Panc1 (cell line): ENCODE results near the gene C3orf22. TPM values are rescaled to one million over a fixed set of nuclear protein-coding genes. Genes with fewer than 3 reads are reported as not detected.

Experiments used
- ATAC-seq: fragments of 200-7000 bp; cut with Tn5 transposase; 2 replicates; pipeline ENCODE4 v1.9.1; 2020; ENCODE audit warnings: mild to moderate bottlenecking, moderate library complexity
- BruUV-seq: library from RNA; stranded (reverse); fragments of 400-500 nt; replicated peaks from 2 replicates; lab custom pipeline; 2021; lab: Mats Ljungman, UMichigan
- CTCF ChIA-PET: fragments of 300-600 bp; sonication (Branson Sonifier 250); formaldehyde crosslinking; loops from one replicate; lab custom pipeline; 2022; ENCODE audit warnings: antibody characterized with exemption; lab: Charles Lee
- POLR2A ChIA-PET: fragments of 300-600 bp; sonication (Branson Sonifier 250); formaldehyde crosslinking; loops from one replicate; lab custom pipeline; 2022; ENCODE audit warnings: antibody characterized with exemption; lab: Charles Lee
- DNase-seq: peaks from one replicate; pipeline ENCODE4 v3.0.0-alpha.2; 2010; ENCODE audit warnings: low read depth, low spot score
- H3K27ac ChIP-seq: 2 replicates; pipeline ENCODE4 v1.5.1; 2011; ENCODE audit warnings: mild to moderate bottlenecking, low read length, inconsistent platforms
- H3K27me3 ChIP-seq: fragments of 200-500 bp; sonication (Bioruptor generic); 2 replicates; pipeline ENCODE4 v1.6.0; 2014; ENCODE audit warnings: low read length, inconsistent platforms; ENCODE audit not compliant: control insufficient read depth, insufficient read depth
- H3K36me3 ChIP-seq: fragments of 200-500 bp; sonication (Bioruptor generic); 2 replicates; pipeline ENCODE4 v1.5.1; 2014; ENCODE audit warnings: inconsistent platforms, mild to moderate bottlenecking, low read length, moderate library complexity; ENCODE audit not compliant: control insufficient read depth, insufficient read depth
- H3K4me1 ChIP-seq: 2 replicates; pipeline ENCODE4 v1.5.1; 2011; ENCODE audit warnings: inconsistent platforms, mild to moderate bottlenecking, low read length, moderate library complexity; ENCODE audit not compliant: control insufficient read depth, insufficient read depth
- H3K4me3 ChIP-seq, 2 experiments: 2 replicates each; pipeline ENCODE4 v1.5.1; 2011 to 2012; ENCODE audit warnings: low read depth in 2 of 2, low read length in 2 of 2, mild to moderate bottlenecking in 2 of 2, inconsistent platforms in 1 of 2, moderate library complexity in 1 of 2
- H3K9me3 ChIP-seq: fragments of 200-500 bp; sonication (Bioruptor generic); 2 replicates; pipeline ENCODE4 v1.5.1; 2014; ENCODE audit warnings: low read depth, mild to moderate bottlenecking, inconsistent platforms, low read length, moderate library complexity; ENCODE audit not compliant: control insufficient read depth, insufficient read depth
- POLR2AphosphoS5 ChIP-seq: IDR thresholded peaks from 2 replicates; pipeline ENCODE4 v1.6.1; 2012; ENCODE audit warnings: mild to moderate bottlenecking, low read depth, low read length, moderate library complexity
- SIN3A ChIP-seq: IDR thresholded peaks from 2 replicates; pipeline ENCODE4 v1.6.1; 2012; ENCODE audit warnings: low read depth, mild to moderate bottlenecking, low read length, moderate library complexity, borderline replicate concordance; ENCODE audit not compliant: insufficient read depth
- TCF7L2 ChIP-seq: IDR thresholded peaks from 2 replicates; pipeline ENCODE4 v1.6.1; 2011; ENCODE audit warnings: mild to moderate bottlenecking, low read depth, low read length, inconsistent platforms
- in situ Hi-C: cut with HindIII; loops from 2 replicates; pipeline ENCODE4 v1.10.0; 2016; ENCODE audit warnings: low sequenced_read_pairs, low pct_unique_long_range_greater_than_20kb
- intact Hi-C: fragments of 100-400 bp; cut with micrococcal nuclease; formaldehyde crosslinking; loops from one replicate; pipeline ENCODE4 v1.10.0; 2022; ENCODE audit not compliant: unreplicated experiment
- total RNA-seq: library from RNA; stranded (reverse); gene quantifications from one replicate; pipeline ENCODE4 v1.2.1, GENCODE V29; 2021; ENCODE audit not compliant: unreplicated experiment
- TF ChIP-seq, protein P1 (sequence below), 2 experiments: IDR thresholded peaks; 2 replicates each; pipeline ENCODE4 v1.6.1; 2011 to 2012; ENCODE audit warnings: low read depth in 2 of 2, control low read depth in 1 of 2, low read length in 1 of 2, mild to moderate bottlenecking in 1 of 2, moderate library complexity in 1 of 2; ENCODE audit not compliant: insufficient read depth in 1 of 2
- TF ChIP-seq, protein P2 (sequence below): fragments of 450-650 bp; IDR thresholded peaks from 2 replicates; pipeline ENCODE4 v1.5.1; 2017; ENCODE audit warnings: mild to moderate bottlenecking

C3orf22 gene
- total RNA-seq, 1 experiment from 2014 or later, result not detected

DNA sequence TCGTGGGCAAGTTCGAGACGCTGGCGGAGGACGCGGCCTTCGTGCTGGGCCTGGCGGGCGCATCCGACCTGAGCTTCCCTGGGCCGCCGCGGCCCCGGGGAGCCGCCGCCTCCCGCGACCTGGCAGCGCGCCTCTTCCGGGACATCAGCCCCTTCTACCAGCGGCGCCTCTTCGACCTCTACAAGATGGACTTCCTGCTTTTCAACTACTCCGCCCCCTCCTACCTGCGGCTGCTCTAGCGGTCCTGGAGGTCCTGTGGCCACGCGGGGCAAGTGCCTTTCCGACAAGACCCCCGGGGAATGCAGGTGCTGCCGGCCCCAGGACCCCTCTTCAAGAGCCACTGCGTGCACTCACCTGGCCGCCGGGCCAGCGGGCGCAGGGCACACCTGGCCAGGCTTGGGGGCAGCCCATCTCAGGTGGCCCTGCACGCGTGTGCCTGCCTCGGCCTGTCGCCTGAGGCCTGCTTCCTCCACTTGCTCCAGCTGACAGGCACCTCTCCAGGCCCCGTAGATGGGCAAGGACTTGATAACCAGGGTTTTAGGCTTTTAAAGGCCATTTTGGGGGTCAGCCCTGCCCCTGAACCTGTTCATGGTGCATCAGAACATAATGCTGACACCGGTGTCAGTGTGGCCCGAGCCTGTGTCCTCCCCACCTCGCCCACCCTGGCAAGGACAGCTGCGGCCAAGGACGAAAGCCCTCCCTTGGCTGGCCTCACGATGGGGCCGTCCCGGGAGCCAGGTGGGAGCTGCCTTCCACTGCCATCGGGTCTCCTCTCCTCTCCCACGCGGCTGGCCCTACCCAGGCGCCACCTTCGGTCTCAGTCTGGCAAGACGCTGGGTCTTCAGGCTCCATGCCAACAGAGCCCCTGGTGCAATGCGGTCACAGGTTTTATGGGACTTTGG lies 16.1 kb downstream of the C3orf22 start:
- CTCF ChIA-PET, result no interaction called here
- BruUV-seq, result no TSS peak
- no peak overlapping the region for H3K27ac ChIP-seq

DNA sequence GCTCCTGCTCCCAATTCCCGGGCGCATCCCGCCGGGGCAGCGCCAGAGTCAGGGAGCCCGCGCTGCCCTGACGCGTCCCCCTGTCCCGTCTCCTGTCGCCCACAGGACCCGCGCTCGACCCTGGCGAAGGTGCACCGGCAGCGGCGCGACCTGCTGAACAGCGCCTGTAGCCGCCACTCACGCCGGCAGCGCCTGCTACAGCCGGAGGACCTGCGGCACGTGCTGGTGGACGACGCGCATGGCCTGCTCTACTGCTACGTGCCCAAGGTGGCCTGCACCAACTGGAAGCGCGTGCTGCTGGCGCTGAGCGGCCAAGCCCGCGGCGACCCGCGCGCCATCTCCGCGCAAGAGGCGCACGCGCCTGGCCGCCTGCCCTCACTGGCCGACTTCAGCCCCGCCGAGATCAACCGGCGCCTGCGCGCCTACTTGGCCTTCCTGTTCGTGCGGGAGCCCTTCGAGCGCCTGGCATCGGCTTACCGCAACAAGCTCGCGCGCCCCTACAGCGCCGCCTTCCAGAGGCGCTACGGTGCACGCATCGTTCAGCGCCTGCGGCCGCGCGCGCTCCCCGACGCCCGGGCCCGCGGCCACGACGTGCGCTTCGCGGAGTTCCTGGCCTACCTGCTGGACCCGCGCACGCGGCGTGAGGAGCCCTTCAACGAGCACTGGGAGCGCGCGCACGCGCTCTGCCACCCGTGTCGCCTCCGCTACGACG lies 16.9 kb downstream of the C3orf22 start:
- no peak overlapping the region for H3K4me3 ChIP-seq
- in situ Hi-C loops (no loop called here), intact Hi-C loops (no loop called here)
- no peaks in the 10 kb centered on the region for H3K36me3 ChIP-seq
- ChIA-PET POLR2A (no interaction called here), CTCF (no interaction called here)
- ATAC-seq (no peak), DNase-seq (no peak)
- TF ChIP-seq, protein P1, sequence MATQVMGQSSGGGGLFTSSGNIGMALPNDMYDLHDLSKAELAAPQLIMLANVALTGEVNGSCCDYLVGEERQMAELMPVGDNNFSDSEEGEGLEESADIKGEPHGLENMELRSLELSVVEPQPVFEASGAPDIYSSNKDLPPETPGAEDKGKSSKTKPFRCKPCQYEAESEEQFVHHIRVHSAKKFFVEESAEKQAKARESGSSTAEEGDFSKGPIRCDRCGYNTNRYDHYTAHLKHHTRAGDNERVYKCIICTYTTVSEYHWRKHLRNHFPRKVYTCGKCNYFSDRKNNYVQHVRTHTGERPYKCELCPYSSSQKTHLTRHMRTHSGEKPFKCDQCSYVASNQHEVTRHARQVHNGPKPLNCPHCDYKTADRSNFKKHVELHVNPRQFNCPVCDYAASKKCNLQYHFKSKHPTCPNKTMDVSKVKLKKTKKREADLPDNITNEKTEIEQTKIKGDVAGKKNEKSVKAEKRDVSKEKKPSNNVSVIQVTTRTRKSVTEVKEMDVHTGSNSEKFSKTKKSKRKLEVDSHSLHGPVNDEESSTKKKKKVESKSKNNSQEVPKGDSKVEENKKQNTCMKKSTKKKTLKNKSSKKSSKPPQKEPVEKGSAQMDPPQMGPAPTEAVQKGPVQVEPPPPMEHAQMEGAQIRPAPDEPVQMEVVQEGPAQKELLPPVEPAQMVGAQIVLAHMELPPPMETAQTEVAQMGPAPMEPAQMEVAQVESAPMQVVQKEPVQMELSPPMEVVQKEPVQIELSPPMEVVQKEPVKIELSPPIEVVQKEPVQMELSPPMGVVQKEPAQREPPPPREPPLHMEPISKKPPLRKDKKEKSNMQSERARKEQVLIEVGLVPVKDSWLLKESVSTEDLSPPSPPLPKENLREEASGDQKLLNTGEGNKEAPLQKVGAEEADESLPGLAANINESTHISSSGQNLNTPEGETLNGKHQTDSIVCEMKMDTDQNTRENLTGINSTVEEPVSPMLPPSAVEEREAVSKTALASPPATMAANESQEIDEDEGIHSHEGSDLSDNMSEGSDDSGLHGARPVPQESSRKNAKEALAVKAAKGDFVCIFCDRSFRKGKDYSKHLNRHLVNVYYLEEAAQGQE (IDR thresholded peaks at IDR 0.05; ENCODE audit: insufficient read depth in 1 of 2, low read depth in 2 of 2, low read length in 1 of 2), result no peak
- TF ChIP-seq, protein P2, sequence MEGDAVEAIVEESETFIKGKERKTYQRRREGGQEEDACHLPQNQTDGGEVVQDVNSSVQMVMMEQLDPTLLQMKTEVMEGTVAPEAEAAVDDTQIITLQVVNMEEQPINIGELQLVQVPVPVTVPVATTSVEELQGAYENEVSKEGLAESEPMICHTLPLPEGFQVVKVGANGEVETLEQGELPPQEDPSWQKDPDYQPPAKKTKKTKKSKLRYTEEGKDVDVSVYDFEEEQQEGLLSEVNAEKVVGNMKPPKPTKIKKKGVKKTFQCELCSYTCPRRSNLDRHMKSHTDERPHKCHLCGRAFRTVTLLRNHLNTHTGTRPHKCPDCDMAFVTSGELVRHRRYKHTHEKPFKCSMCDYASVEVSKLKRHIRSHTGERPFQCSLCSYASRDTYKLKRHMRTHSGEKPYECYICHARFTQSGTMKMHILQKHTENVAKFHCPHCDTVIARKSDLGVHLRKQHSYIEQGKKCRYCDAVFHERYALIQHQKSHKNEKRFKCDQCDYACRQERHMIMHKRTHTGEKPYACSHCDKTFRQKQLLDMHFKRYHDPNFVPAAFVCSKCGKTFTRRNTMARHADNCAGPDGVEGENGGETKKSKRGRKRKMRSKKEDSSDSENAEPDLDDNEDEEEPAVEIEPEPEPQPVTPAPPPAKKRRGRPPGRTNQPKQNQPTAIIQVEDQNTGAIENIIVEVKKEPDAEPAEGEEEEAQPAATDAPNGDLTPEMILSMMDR, result no peak
- no peak overlapping the region for H3K27ac ChIP-seq
- no TSS peak for BruUV-seq
- no peaks in the 10 kb centered on the region; the same call in 1 of the 2 replicates for H3K27me3 ChIP-seq
- peaks cover 6% of the 10 kb centered on the region; the same call in 1 of the 2 replicates for H3K4me1 ChIP-seq
- no peaks in the 10 kb centered on the region for H3K9me3 ChIP-seq

More for the DNA sequence above, 16.1 kb downstream of the C3orf22 start:
- POLR2A ChIA-PET, result no interaction called here
- Histone ChIP-seq H3K36me3 (no peaks in the 10 kb centered on the region), H3K4me3 (no peak overlapping the region), H3K4me1 (peaks cover 6% of the 10 kb centered on the region; the same call in 1 of the 2 replicates), H3K9me3 (no peaks in the 10 kb centered on the region), H3K27me3 (no peaks in the 10 kb centered on the region; the same call in 1 of the 2 replicates)
- no peak for DNase-seq
- ATAC-seq, result no peak
- intact Hi-C loops, result no loop called here
- in situ Hi-C loops, result no loop called here
- TF ChIP-seq SIN3A (no peak), TCF7L2 (no peak), POLR2AphosphoS5 (no peak)
- TF ChIP-seq, protein P1 (IDR thresholded peaks at IDR 0.05; ENCODE audit: insufficient read depth in 1 of 2, low read depth in 2 of 2, low read length in 1 of 2), result no peak
- TF ChIP-seq, protein P2, result no peak
